ENCODE results near the gene LCTL. TPM values are rescaled to one million over a fixed set of nuclear protein-coding genes. Genes with fewer than 3 reads are reported as not detected.
"Not testable (repeated sequence)": the region's sequence is repeated elsewhere in the genome, so short reads cannot be mapped to it uniquely, and the experiment has no call there.

The LCTL gene
- polyA plus RNA-seq, 3 donors from 2014 or later, result 0.12 TPM; not detected in 2

GRCh38 chr15:66515901-66516322 lies 49.9 kb downstream of the LCTL start:
- no peaks in the 10 kb centered on the region for H3K27me3 Mint-ChIP-seq (ENCODE audit: low read depth in 3 of 3)
- no peaks in the 10 kb centered on the region for H3K9me3 Mint-ChIP-seq
- no peaks in the 10 kb centered on the region for H3K4me1 Mint-ChIP-seq
- H3K27ac Mint-ChIP-seq, result peak overlapping the region in 1 of 6 donors; percentile 64
- DNase-seq, result no peak
- H3K36me3 Mint-ChIP-seq, result peaks cover 12 to 22% (median 20%) of the 10 kb centered on the region in 3 donors
- no peak overlapping the region for H3K4me3 Mint-ChIP-seq

- Mint-ChIP-seq H3K9me3 (no peaks in the 10 kb centered on the region), H3K27ac (no peak overlapping the region), H3K27me3 (ENCODE audit: low read depth in 3 of 3) (no peaks in the 10 kb centered on the region), H3K36me3 (peaks cover 12 to 21% (median 20%) of the 10 kb centered on the region in 3 donors), H3K4me3 (no peak overlapping the region), H3K4me1 (no peaks in the 10 kb centered on the region)
- no peak for DNase-seq
Measured at GRCh38 chr15:66514586-66514985, 51.2 kb downstream of the LCTL start.

GRCh38 chr15:66508293-66508883 lies 57.4 kb downstream of the LCTL start:
- no peak for DNase-seq
- Mint-ChIP-seq H3K27me3 (ENCODE audit: low read depth in 3 of 3) (peaks cover 10 to 12% (median 11%) of the 10 kb centered on the region in 3 donors), H3K36me3 (no peaks in the 10 kb centered on the region), H3K27ac (no peak overlapping the region), H3K4me3 (no peak overlapping the region), H3K4me1 (peaks cover 25 to 33% of the 10 kb centered on the region in 2 donors), H3K9me3 (no peaks in the 10 kb centered on the region)

GRCh38 chr15:66505818-66506217 lies 60.0 kb downstream of the LCTL start:
- Mint-ChIP-seq H3K4me3 (peak overlapping the region; percentile 96 to 100 (median 99)), H3K9me3 (no peaks in the 10 kb centered on the region), H3K27me3 (ENCODE audit: low read depth in 3 of 3) (peaks cover 10 to 14% (median 12%) of the 10 kb centered on the region in 3 donors), H3K36me3 (peaks cover 3 to 20% (median 4%) of the 10 kb centered on the region in 3 donors), H3K27ac (peak overlapping the region; percentile 97 to 100 (median 98)), H3K4me1 (peaks cover 36 to 51% of the 10 kb centered on the region in 2 donors)
- DNase-seq, result no peak

- H3K4me1 Mint-ChIP-seq, result peaks cover 36 to 52% of the 10 kb centered on the region in 2 donors
- no peak for DNase-seq
- H3K9me3 Mint-ChIP-seq, result no peaks in the 10 kb centered on the region
- peaks cover 4 to 24% (median 8%) of the 10 kb centered on the region in 3 donors for H3K36me3 Mint-ChIP-seq
- H3K27ac Mint-ChIP-seq, result peak overlapping the region; percentile 97 to 100 (median 98)
- peak overlapping the region; percentile 96 to 100 (median 99) for H3K4me3 Mint-ChIP-seq
- peaks cover 10 to 14% (median 12%) of the 10 kb centered on the region in 3 donors for H3K27me3 Mint-ChIP-seq (ENCODE audit: low read depth in 3 of 3)
Measured at GRCh38 chr15:66505430-66505811, 60.4 kb downstream of the LCTL start.

- DNase-seq, result peak; percentile 85 to 87 (median 86)
- Mint-ChIP-seq H3K27ac (peak within 1 kb of the TSS; percentile 97 to 100 (median 98)), H3K4me3 (peak within 1 kb of the TSS; percentile 96 to 100 (median 99)), H3K4me1 (peaks cover 39 to 57% of the 10 kb centered on the region in 2 donors), H3K9me3 (no peaks in the 10 kb centered on the region), H3K36me3 (peaks cover 10 to 30% (median 14%) of the 10 kb centered on the region in 3 donors), H3K27me3 (ENCODE audit: low read depth in 3 of 3) (peaks cover 10 to 14% (median 12%) of the 10 kb centered on the region in 3 donors)
Measured at GRCh38 chr15:66504563-66505429, 61.0 kb downstream of the LCTL start, which contains the start of the genes RPL4 and ZWILCH. Gene RPL4, minus strand, starts transcription at chr15:66504855. Its CDS starts 65 bp downstream, at chr15:66504790. Gene ZWILCH, plus strand, starts transcription at chr15:66505326. Its CDS starts 13 bp downstream, at chr15:66505339.

GRCh38 chr15:66503780-66504562 lies 61.8 kb downstream of the LCTL start:
- DNase-seq, result no peak
- peaks cover 12 to 14% (median 13%) of the 10 kb centered on the region in 3 donors for H3K27me3 Mint-ChIP-seq (ENCODE audit: low read depth in 3 of 3)
- H3K27ac Mint-ChIP-seq, result peak overlapping the region; percentile 97 to 100 (median 98)
- H3K36me3 Mint-ChIP-seq, result peaks cover 14 to 38% (median 16%) of the 10 kb centered on the region in 3 donors
- H3K9me3 Mint-ChIP-seq, result no peaks in the 10 kb centered on the region
- H3K4me1 Mint-ChIP-seq, result peaks cover 41 to 57% of the 10 kb centered on the region in 2 donors
- peak overlapping the region; percentile 96 to 100 (median 99) for H3K4me3 Mint-ChIP-seq

- Mint-ChIP-seq H3K4me1 (peaks cover 43 to 60% of the 10 kb centered on the region in 2 donors), H3K27me3 (ENCODE audit: low read depth in 3 of 3) (peaks cover 12 to 14% (median 14%) of the 10 kb centered on the region in 3 donors), H3K27ac (peak overlapping the region; percentile 42 to 99 (median 97)), H3K36me3 (peaks cover 14 to 40% (median 18%) of the 10 kb centered on the region in 3 donors), H3K4me3 (peak overlapping the region; percentile 96 to 100 (median 99))
- DNase-seq, H3K9me3 Mint-ChIP-seq: not testable (repeated sequence)
Measured at GRCh38 chr15:66503041-66503648, 62.7 kb downstream of the LCTL start.

GRCh38 chr15:66502491-66502890 lies 63.3 kb downstream of the LCTL start:
- Mint-ChIP-seq H3K27me3 (ENCODE audit: low read depth in 3 of 3) (peaks cover 15 to 21% (median 16%) of the 10 kb centered on the region in 3 donors), H3K4me1 (peaks cover 49 to 67% of the 10 kb centered on the region in 2 donors), H3K4me3 (peak overlapping the region in 2 of 5 donors; percentile 96 to 100), H3K27ac (peak overlapping the region in 5 of 6 donors; percentile 42 to 97 (median 45)), H3K9me3 (no peaks in the 10 kb centered on the region), H3K36me3 (peaks cover 14 to 45% (median 20%) of the 10 kb centered on the region in 3 donors)
- no peak for DNase-seq

- Mint-ChIP-seq H3K4me1 (peaks cover 54 to 65% of the 10 kb centered on the region in 2 donors), H3K36me3 (peaks cover 14 to 45% (median 20%) of the 10 kb centered on the region in 3 donors), H3K27me3 (ENCODE audit: low read depth in 3 of 3) (peaks cover 18 to 26% (median 19%) of the 10 kb centered on the region in 3 donors), H3K27ac (peak overlapping the region in 5 of 6 donors; percentile 3 to 50 (median 8))
- not testable (repeated sequence) for DNase-seq, H3K9me3 Mint-ChIP-seq, H3K4me3 Mint-ChIP-seq
Measured at GRCh38 chr15:66500346-66500745, 65.5 kb downstream of the LCTL start.

- Mint-ChIP-seq H3K27me3 (ENCODE audit: low read depth in 3 of 3) (peaks cover 9 to 19% (median 9%) of the 10 kb centered on the region in 3 donors), H3K4me3 (peak overlapping the region in 2 of 5 donors; percentile 34 to 95), H3K36me3 (peaks cover 22 to 55% (median 28%) of the 10 kb centered on the region in 3 donors), H3K27ac (peak overlapping the region; percentile 96 to 98 (median 97)), H3K4me1 (peaks cover 43 to 60% of the 10 kb centered on the region in 2 donors), H3K9me3 (no peaks in the 10 kb centered on the region)
- DNase-seq, result peak; percentile 16 to 56 (median 34)
Measured at GRCh38 chr15:66498501-66499386, 67.1 kb downstream of the LCTL start.

Measured in immature natural killer cell (primary cell).